GM12801 (cell line): ENCODE data around the gene PAX2.

ENCODE experiments used
- CTCF ChIP-seq: IDR thresholded peaks from one replicate; pipeline ENCODE4 v1.5.1; 2011; ENCODE audit warnings: control low read depth; ENCODE audit not compliant: insufficient read length; ENCODE audit errors: extremely low read depth

PAX2 gene

GRCh38 chr10:100876585-100877460 is 131.4 kb downstream of the PAX2 start:
- TF ChIP-seq CTCF, result no peak

- TF ChIP-seq CTCF, result no peak
Observed at GRCh38 chr10:100877461-100877850, 132.1 kb downstream of the PAX2 start.

GRCh38 chr10:100878291-100878910 is 133.0 kb downstream of the PAX2 start:
- no peak for TF ChIP-seq CTCF
